Left ventricle myocardium inferior (tissue), 1 donor: ENCODE data around the gene PRR27. TPM values are rescaled to one million over a fixed set of nuclear protein-coding genes. Genes with fewer than 3 reads are reported as not detected.

Experiments used
- DNase-seq: peaks from one replicate; pipeline ENCODE4 v3.0.0-alpha.2; 2020
- H3K27ac ChIP-seq: fragments of 200-600 bp; replicated peaks from 2 replicates; pipeline ENCODE4 v1.8.0; 2021
- H3K27me3 ChIP-seq: fragments of 200-600 bp; 2 replicates; pipeline ENCODE4 v1.8.0; 2021; ENCODE audit warnings: low read depth
- H3K36me3 ChIP-seq: fragments of 200-600 bp; 2 replicates; pipeline ENCODE4 v1.8.0; 2021
- H3K4me1 ChIP-seq: fragments of 200-600 bp; 2 replicates; pipeline ENCODE4 v1.8.0; 2021
- H3K4me3 ChIP-seq: fragments of 200-600 bp; 2 replicates; pipeline ENCODE4 v1.8.0; 2021; ENCODE audit warnings: mild to moderate bottlenecking, moderate library complexity
- H3K9me3 ChIP-seq: fragments of 200-600 bp; replicated peaks from 2 replicates; pipeline ENCODE4 v1.8.0; 2021
- intact Hi-C: fragments of 100-400 bp; cut with micrococcal nuclease; formaldehyde crosslinking; loops from one replicate; pipeline ENCODE4 v1.11.0; 2022
- long read RNA-seq: library from polyadenylated mRNA; unstranded; transcript quantifications from one replicate; pipeline ENCODE4 v2.0.0, GENCODE V29; 2021
- total RNA-seq: library from RNA; stranded (reverse); fragmentation: NEBNext Ultra II Directional; extraction: Animal tissue kit (Norgen Biotek cat#: 25700); gene quantifications from one replicate; pipeline ENCODE4 v1.2.1, GENCODE V29; 2021
- TF ChIP-seq, protein P1 (sequence below): fragments of 200-600 bp; IDR thresholded peaks from 2 replicates; pipeline ENCODE4 v1.8.0; 2021; ENCODE audit warnings: antibody characterized with exemption, mild to moderate bottlenecking, borderline replicate concordance
- donor health status: DM: no; HTN: yes; CAD: no; lungs with severe emphysema.

PRR27 gene
- not detected for total RNA-seq
- long read RNA-seq = 0 reads

DNA sequence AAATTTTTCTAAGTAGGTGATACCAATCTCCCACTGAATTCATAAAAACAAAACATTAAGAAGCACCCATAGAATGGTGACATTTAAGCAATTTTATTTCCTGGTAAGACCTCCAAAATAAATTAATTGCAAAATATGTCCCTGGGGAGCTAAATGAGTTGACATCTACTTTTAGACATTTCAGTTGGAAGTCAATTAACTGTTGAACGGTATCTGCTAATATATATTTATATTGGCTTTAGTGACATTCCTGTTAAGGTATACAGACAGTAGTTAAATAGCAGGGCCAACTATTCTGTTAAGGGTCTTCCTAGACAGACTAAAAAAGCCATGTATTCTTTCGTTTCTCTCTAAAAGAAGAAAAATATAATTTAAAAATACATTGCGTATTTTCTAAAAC lies at the start of gene PRR27:
Gene PRR27, plus strand, starts transcription at position 301 of the 400 bp plus-strand sequence. CDS start 139 bp downstream, outside the sequence.
- H3K36me3 ChIP-seq = no peaks in the 10 kb centered on the region
- TF ChIP-seq, protein P1, sequence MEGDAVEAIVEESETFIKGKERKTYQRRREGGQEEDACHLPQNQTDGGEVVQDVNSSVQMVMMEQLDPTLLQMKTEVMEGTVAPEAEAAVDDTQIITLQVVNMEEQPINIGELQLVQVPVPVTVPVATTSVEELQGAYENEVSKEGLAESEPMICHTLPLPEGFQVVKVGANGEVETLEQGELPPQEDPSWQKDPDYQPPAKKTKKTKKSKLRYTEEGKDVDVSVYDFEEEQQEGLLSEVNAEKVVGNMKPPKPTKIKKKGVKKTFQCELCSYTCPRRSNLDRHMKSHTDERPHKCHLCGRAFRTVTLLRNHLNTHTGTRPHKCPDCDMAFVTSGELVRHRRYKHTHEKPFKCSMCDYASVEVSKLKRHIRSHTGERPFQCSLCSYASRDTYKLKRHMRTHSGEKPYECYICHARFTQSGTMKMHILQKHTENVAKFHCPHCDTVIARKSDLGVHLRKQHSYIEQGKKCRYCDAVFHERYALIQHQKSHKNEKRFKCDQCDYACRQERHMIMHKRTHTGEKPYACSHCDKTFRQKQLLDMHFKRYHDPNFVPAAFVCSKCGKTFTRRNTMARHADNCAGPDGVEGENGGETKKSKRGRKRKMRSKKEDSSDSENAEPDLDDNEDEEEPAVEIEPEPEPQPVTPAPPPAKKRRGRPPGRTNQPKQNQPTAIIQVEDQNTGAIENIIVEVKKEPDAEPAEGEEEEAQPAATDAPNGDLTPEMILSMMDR = no peak
- DNase-seq = no peak
- no peaks in the 10 kb centered on the region for H3K9me3 ChIP-seq
- H3K27ac ChIP-seq = no peak within 1 kb of the TSS
- H3K4me3 ChIP-seq = no peak within 1 kb of the TSS
- no peaks in the 10 kb centered on the region for H3K4me1 ChIP-seq
- intact Hi-C loops = no loop called here
- H3K27me3 ChIP-seq = no peaks in the 10 kb centered on the region

- Histone ChIP-seq H3K27me3 (no peaks in the 10 kb centered on the region), H3K4me1 (no peaks in the 10 kb centered on the region), H3K4me3 (no peak overlapping the region), H3K36me3 (no peaks in the 10 kb centered on the region), H3K9me3 (peaks cover 7% of the 10 kb centered on the region), H3K27ac (no peak overlapping the region)
- TF ChIP-seq, protein P1 = no peak
- DNase-seq = no peak
- intact Hi-C loops = no loop called here
Observed at GRCh38 chr4:70110917-70111316, 43.1 kb upstream of the PRR27 start.

GRCh38 chr4:70113656-70114055 lies 40.4 kb upstream of the PRR27 start:
- H3K4me1 ChIP-seq = no peaks in the 10 kb centered on the region
- peaks cover 22% of the 10 kb centered on the region for H3K9me3 ChIP-seq
- no peaks in the 10 kb centered on the region for H3K36me3 ChIP-seq
- intact Hi-C loops = no loop called here
- H3K27ac ChIP-seq = no peak overlapping the region
- TF ChIP-seq, protein P1 = no peak
- H3K4me3 ChIP-seq = no peak overlapping the region
- DNase-seq = no peak
- no peaks in the 10 kb centered on the region for H3K27me3 ChIP-seq

GRCh38 chr4:70114096-70114495 lies 39.9 kb upstream of the PRR27 start:
- Histone ChIP-seq H3K36me3 (no peaks in the 10 kb centered on the region), H3K4me1 (no peaks in the 10 kb centered on the region), H3K9me3 (peaks cover 24% of the 10 kb centered on the region), H3K4me3 (no peak overlapping the region), H3K27ac (no peak overlapping the region), H3K27me3 (no peaks in the 10 kb centered on the region)
- no peak for DNase-seq
- TF ChIP-seq, protein P1 = no peak
- intact Hi-C loops = no loop called here

- Histone ChIP-seq H3K9me3 (peaks cover 45% of the 10 kb centered on the region), H3K4me1 (no peaks in the 10 kb centered on the region), H3K36me3 (no peaks in the 10 kb centered on the region), H3K27ac (no peak overlapping the region), H3K4me3 (no peak overlapping the region), H3K27me3 (no peaks in the 10 kb centered on the region)
- intact Hi-C loops = no loop called here
- DNase-seq = no peak
- TF ChIP-seq, protein P1 = no peak
Observed at GRCh38 chr4:70120323-70120722, 33.7 kb upstream of the PRR27 start.

- TF ChIP-seq, protein P1 = no peak
- H3K27ac ChIP-seq = no peak overlapping the region
- intact Hi-C loops = no loop called here
Observed at GRCh38 chr4:70133473-70133872, 20.6 kb upstream of the PRR27 start.

More at GRCh38 chr4:70133473-70133872, 20.6 kb upstream of the PRR27 start:
- no peaks in the 10 kb centered on the region for H3K36me3 ChIP-seq
- no peaks in the 10 kb centered on the region for H3K27me3 ChIP-seq
- no peaks in the 10 kb centered on the region for H3K4me1 ChIP-seq
- peaks cover 3% of the 10 kb centered on the region for H3K9me3 ChIP-seq
- H3K4me3 ChIP-seq = no peak overlapping the region
- no peak for DNase-seq
